HepG2 (cell line): ENCODE measurements around the gene CCBE1. TPM values are rescaled to one million over a fixed set of nuclear protein-coding genes. Genes with fewer than 3 reads are reported as not detected.

ENCODE experiments used
- ATAC-seq: fragments of 200-7000 bp; cut with Tn5 transposase; 3 replicates; pipeline ENCODE4 v1.9.1; 2020; ENCODE audit warnings: mild to moderate bottlenecking, moderate library complexity
- BruUV-seq: library from RNA; stranded (reverse); fragments of 400-500 nt; replicated peaks from 2 replicates; lab custom pipeline; 2021; lab: Mats Ljungman, UMichigan
- CTCF ChIA-PET: fragments of 300-600 bp; formaldehyde crosslinking; extraction: SDS; loops from one replicate; lab custom pipeline; 2021; ENCODE audit warnings: low total read pairs, inconsistent platforms, low intra/inter-chr PET ratio; lab: Yijun Ruan, JAX
- POLR2A ChIA-PET: fragments of 350-600 bp; sonication (Branson Sonifier 250); formaldehyde crosslinking; loops from one replicate; lab custom pipeline; 2020; ENCODE audit warnings: antibody characterized with exemption, inconsistent platforms; lab: Yijun Ruan, JAX
- DNase-seq: peaks from one replicate; pipeline ENCODE4 v3.0.0-alpha.2; 2015; ENCODE audit warnings: low spot score
- FAIRE-seq: peaks from 3 replicates; lab custom pipeline; 2011; peaks lifted over from hg19 to GRCh38; lab: Jason Lieb, UNC
- H2AFZ ChIP-seq: one replicate; pipeline ENCODE4 v1.6.1; 2011; ENCODE audit warnings: low read length, inconsistent platforms
- H3K27ac ChIP-seq: fragments of 300-600 bp; 3 replicates; pipeline ENCODE4 v1.8.0; 2011; ENCODE audit warnings: mixed run types, mild to moderate bottlenecking, mixed read lengths, low read length, inconsistent platforms; ENCODE audit not compliant: insufficient read depth; ENCODE audit errors: extremely low read length
- H3K27me3 ChIP-seq, 2 experiments: fragments of 200-600 bp in 1 of 2; 2 replicates in 1 of 2; 3 replicates in 1 of 2; pipeline versions ENCODE4 v1.6.0 to v1.8.0; 2011; ENCODE audit warnings: low read length in 2 of 2, mild to moderate bottlenecking in 2 of 2, moderate library complexity in 2 of 2, inconsistent platforms in 1 of 2; ENCODE audit not compliant: insufficient read depth in 2 of 2, control insufficient read depth in 1 of 2
- H3K36me3 ChIP-seq, 2 experiments: fragments of 200-600 bp in 1 of 2; replicated peaks in 1 of 2; 2 replicates in 1 of 2; 3 replicates in 1 of 2; pipeline versions ENCODE4 v1.5.1 to v1.8.0; 2011; ENCODE audit warnings: low read length in 2 of 2, inconsistent platforms in 1 of 2; ENCODE audit not compliant: insufficient read depth in 2 of 2, control insufficient read depth in 1 of 2
- H3K4me1 ChIP-seq: 2 replicates; pipeline ENCODE4 v1.5.1; 2012; ENCODE audit warnings: low read length, inconsistent platforms; ENCODE audit not compliant: insufficient read depth
- H3K4me2 ChIP-seq: 2 replicates; pipeline ENCODE4 v1.6.0; 2011; ENCODE audit warnings: low read depth, low read length, inconsistent platforms
- H3K4me3 ChIP-seq, 3 experiments: fragments of 200-600 bp in 1 of 3; sonication (generic), shearing (Covaris generic) in 1 of 3; replicated peaks in 1 of 3; 2 replicates each; pipeline ENCODE4 v1.5.1; 2011 to 2016; ENCODE audit warnings: low read length in 3 of 3, inconsistent platforms in 2 of 3, low read depth in 2 of 3, mild to moderate bottlenecking in 2 of 3, control low read depth in 1 of 3, mixed read lengths in 1 of 3; ENCODE audit not compliant: insufficient read depth in 1 of 3
- H3K79me2 ChIP-seq: one replicate; pipeline ENCODE4 v1.6.1; 2011; ENCODE audit warnings: low read length, inconsistent platforms; ENCODE audit not compliant: insufficient read depth
- H3K9ac ChIP-seq: 2 replicates; pipeline ENCODE4 v1.6.0; 2011; ENCODE audit warnings: mild to moderate bottlenecking, low read depth, low read length, inconsistent platforms; ENCODE audit not compliant: insufficient read depth
- H3K9me3 ChIP-seq: 2 replicates; pipeline ENCODE4 v1.5.1; 2012; ENCODE audit warnings: mild to moderate bottlenecking, low read length
- H4K20me1 ChIP-seq: 2 replicates; pipeline ENCODE4 v1.6.0; 2011; ENCODE audit warnings: inconsistent platforms, mild to moderate bottlenecking, low read length, moderate library complexity; ENCODE audit not compliant: insufficient read depth
- KLF9 ChIP-seq: IDR thresholded peaks from 2 replicates; pipeline ENCODE4 v1.6.1; 2016; ENCODE audit warnings: low read depth
- RELA ChIP-seq: sonication (generic); formaldehyde crosslinking; IDR thresholded peaks from 2 replicates; pipeline ENCODE4 v1.4.0; 2020; ENCODE audit warnings: missing genetic modification reagents
- SP5 ChIP-seq: IDR thresholded peaks from 2 replicates; pipeline ENCODE4 v1.6.1; 2016; ENCODE audit warnings: low read depth, borderline replicate concordance
- ZBTB20 ChIP-seq: sonication (generic); formaldehyde crosslinking; IDR thresholded peaks from 2 replicates; pipeline ENCODE4 v1.8.1; 2023; ENCODE audit warnings: missing genetic modification reagents, low read depth, mild to moderate bottlenecking, borderline replicate concordance
- ZMAT3 ChIP-seq: sonication (generic); formaldehyde crosslinking; conservative IDR thresholded peaks from 2 replicates; pipeline ENCODE4 v1.7.0; 2021; ENCODE audit warnings: missing genetic modification reagents
- ZNF446 ChIP-seq: sonication (generic); formaldehyde crosslinking; IDR thresholded peaks from 2 replicates; pipeline ENCODE4 v1.5.0; 2020; ENCODE audit warnings: mild to moderate bottlenecking, missing genetic modification reagents
- ZNF749 ChIP-seq: sonication (generic); formaldehyde crosslinking; IDR thresholded peaks from 2 replicates; pipeline ENCODE4 v1.8.0; 2022; ENCODE audit warnings: mild to moderate bottlenecking, missing genetic modification reagents, moderate library complexity, borderline replicate concordance
- ZNF775 ChIP-seq: sonication (generic); formaldehyde crosslinking; IDR thresholded peaks from 2 replicates; pipeline ENCODE4 v1.4.0; 2020; ENCODE audit warnings: missing genetic modification reagents, mild to moderate bottlenecking, moderate library complexity, borderline replicate concordance
- WGBS: methylation state at CpG from one replicate; pipeline ENCODE4 v1.1.6; 2017; ENCODE audit warnings: low lambda C conversion rate; 5-methylcytosine and 5-hydroxymethylcytosine counted together
- in situ Hi-C: cut with HindIII; loops from 2 replicates; pipeline ENCODE4 v1.10.0; 2017; ENCODE audit warnings: low pct_unique_long_range_greater_than_20kb; ENCODE audit not compliant: extremely low pct_ligation_motif_present
- intact Hi-C: fragments of 100-400 bp; cut with micrococcal nuclease; formaldehyde crosslinking; loops from one replicate; pipeline ENCODE4 v1.10.0; 2022; ENCODE audit not compliant: unreplicated experiment
- polyA plus RNA-seq, 8 experiments: library from polyadenylated mRNA; depleted of rRNA in 3 of 8; stranded (reverse) in 7 of 8; unstranded in 1 of 8; fragments of >200 nt; fragmentation: Illumina TruSeq in 4 of 8; extraction: Trizol in 4 of 8; gene quantifications; 2 replicates each; pipeline versions ENCODE4 v1.2.1 to v1.2.3, GENCODE V29; 2011 to 2016; ENCODE audit warnings: low read depth in 4 of 8, missing spikeins in 1 of 8, mixed read lengths in 1 of 8; ENCODE audit not compliant: insufficient read depth in 1 of 8
- total RNA-seq, 5 experiments: library from RNA; depleted of rRNA; stranded (reverse); fragments of >200 nt; fragmentation: Illumina TruSeq; extraction: Trizol; gene quantifications; 2 replicates each; pipeline ENCODE4 v1.2.3, GENCODE V29; 2016; ENCODE audit warnings: low read depth in 1 of 5
- TF ChIP-seq, protein P1 (sequence below): sonication (generic); formaldehyde crosslinking; IDR thresholded peaks from 2 replicates; pipeline ENCODE4 v1.4.0; 2020; ENCODE audit warnings: low read depth, mild to moderate bottlenecking, missing genetic modification reagents
- TF ChIP-seq, protein P2 (sequence below): sonication (generic); formaldehyde crosslinking; IDR thresholded peaks from 2 replicates; pipeline ENCODE4 v1.5.1; 2020; ENCODE audit warnings: mild to moderate bottlenecking, missing genetic modification reagents, borderline replicate concordance
- TF ChIP-seq, protein P3 (sequence below): sonication (generic); formaldehyde crosslinking; IDR thresholded peaks from 2 replicates; pipeline ENCODE4 v1.4.0; 2020; ENCODE audit warnings: missing genetic modification reagents, borderline replicate concordance

CCBE1 gene
- total and polyA plus RNA-seq, 2 of the 13 experiments (the other 11 are each of a cell fraction or from before 2014, with no cell fraction given), result not detected

DNA sequence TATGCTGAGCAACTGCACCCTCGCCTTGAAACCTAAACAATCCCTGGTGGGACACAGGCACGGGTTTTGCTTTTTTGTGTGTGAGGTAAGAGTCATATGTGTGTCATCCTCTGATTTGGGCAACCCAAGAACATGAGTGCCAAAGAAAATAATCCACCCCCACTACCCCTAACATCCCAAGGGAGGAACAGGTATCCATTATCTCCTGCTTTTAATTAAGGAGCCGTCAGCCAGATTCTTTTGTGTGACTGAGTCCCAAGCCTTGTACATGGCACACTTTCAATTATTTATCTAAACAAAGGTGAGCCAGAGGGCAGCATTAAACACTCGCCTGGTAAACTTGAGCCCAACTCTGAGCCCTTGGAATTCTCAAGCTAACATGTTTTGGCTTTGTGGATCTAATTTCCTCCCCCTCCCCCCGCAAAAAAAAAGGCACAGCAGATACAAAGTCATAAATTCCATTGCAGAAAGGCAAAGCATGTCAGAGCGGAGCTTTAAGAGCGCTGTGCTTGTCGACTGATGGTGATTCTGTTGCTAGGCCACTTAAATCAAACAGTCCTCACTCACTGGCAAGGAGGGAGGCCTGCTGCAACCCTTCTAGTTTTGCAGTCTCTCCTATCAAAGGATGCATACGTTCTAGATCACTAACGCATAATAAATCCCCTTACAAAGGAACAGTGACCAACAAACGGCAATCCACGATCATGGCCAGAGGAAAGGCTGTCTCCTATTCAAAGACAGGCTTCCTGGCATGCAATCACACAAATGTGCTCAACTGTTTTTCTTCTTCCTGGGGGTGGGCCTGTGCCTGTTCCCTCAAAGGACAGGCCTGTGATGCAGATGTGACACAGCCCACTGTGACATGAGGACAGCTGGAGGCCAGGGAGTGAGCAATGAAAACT is 194.7 kb downstream of the CCBE1 start:
- Histone ChIP-seq H3K36me3 (no peaks in the 10 kb centered on the region), H3K9me3 (no peaks in the 10 kb centered on the region), H3K4me1 (no peaks in the 10 kb centered on the region), H2AFZ (no peak overlapping the region), H4K20me1 (no peaks in the 10 kb centered on the region), H3K4me2 (no peak overlapping the region), H3K4me3 (no peak overlapping the region), H3K27ac (no peak overlapping the region), H3K27me3 (peaks cover 0 to 2% of the 10 kb centered on the region in 2 experiments; a peak in 1 of 5 replicates), H3K79me2 (no peaks in the 10 kb centered on the region), H3K9ac (no peak overlapping the region)
- intact Hi-C loops, result no loop called here
- ATAC-seq, result no peak
- in situ Hi-C loops, result no loop called here
- no peak for FAIRE-seq
- CTCF ChIA-PET, result no interaction called here
- TF ChIP-seq, protein P1, sequence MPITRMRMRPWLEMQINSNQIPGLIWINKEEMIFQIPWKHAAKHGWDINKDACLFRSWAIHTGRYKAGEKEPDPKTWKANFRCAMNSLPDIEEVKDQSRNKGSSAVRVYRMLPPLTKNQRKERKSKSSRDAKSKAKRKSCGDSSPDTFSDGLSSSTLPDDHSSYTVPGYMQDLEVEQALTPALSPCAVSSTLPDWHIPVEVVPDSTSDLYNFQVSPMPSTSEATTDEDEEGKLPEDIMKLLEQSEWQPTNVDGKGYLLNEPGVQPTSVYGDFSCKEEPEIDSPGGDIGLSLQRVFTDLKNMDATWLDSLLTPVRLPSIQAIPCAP, result no peak
- no peak for TF ChIP-seq KLF9
- no peak for TF ChIP-seq ZNF749 (CRISPR knock-in tag)
- TF ChIP-seq ZBTB20, result no peak
- TF ChIP-seq ZMAT3 (CRISPR knock-in tag), result no peak
- no peak for TF ChIP-seq SP5 (CRISPR knock-in tag)
- no peak for TF ChIP-seq ZNF775 (CRISPR knock-in tag)
- no peak for TF ChIP-seq ZNF446 (CRISPR knock-in tag)
- TF ChIP-seq, protein P2, sequence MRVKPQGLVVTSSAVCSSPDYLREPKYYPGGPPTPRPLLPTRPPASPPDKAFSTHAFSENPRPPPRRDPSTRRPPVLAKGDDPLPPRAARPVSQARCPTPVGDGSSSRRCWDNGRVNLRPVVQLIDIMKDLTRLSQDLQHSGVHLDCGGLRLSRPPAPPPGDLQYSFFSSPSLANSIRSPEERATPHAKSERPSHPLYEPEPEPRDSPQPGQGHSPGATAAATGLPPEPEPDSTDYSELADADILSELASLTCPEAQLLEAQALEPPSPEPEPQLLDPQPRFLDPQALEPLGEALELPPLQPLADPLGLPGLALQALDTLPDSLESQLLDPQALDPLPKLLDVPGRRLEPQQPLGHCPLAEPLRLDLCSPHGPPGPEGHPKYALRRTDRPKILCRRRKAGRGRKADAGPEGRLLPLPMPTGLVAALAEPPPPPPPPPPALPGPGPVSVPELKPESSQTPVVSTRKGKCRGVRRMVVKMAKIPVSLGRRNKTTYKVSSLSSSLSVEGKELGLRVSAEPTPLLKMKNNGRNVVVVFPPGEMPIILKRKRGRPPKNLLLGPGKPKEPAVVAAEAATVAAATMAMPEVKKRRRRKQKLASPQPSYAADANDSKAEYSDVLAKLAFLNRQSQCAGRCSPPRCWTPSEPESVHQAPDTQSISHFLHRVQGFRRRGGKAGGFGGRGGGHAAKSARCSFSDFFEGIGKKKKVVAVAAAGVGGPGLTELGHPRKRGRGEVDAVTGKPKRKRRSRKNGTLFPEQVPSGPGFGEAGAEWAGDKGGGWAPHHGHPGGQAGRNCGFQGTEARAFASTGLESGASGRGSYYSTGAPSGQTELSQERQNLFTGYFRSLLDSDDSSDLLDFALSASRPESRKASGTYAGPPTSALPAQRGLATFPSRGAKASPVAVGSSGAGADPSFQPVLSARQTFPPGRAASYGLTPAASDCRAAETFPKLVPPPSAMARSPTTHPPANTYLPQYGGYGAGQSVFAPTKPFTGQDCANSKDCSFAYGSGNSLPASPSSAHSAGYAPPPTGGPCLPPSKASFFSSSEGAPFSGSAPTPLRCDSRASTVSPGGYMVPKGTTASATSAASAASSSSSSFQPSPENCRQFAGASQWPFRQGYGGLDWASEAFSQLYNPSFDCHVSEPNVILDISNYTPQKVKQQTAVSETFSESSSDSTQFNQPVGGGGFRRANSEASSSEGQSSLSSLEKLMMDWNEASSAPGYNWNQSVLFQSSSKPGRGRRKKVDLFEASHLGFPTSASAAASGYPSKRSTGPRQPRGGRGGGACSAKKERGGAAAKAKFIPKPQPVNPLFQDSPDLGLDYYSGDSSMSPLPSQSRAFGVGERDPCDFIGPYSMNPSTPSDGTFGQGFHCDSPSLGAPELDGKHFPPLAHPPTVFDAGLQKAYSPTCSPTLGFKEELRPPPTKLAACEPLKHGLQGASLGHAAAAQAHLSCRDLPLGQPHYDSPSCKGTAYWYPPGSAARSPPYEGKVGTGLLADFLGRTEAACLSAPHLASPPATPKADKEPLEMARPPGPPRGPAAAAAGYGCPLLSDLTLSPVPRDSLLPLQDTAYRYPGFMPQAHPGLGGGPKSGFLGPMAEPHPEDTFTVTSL, result no peak
- no peak for TF ChIP-seq RELA (CRISPR knock-in tag)
- TF ChIP-seq, protein P3, sequence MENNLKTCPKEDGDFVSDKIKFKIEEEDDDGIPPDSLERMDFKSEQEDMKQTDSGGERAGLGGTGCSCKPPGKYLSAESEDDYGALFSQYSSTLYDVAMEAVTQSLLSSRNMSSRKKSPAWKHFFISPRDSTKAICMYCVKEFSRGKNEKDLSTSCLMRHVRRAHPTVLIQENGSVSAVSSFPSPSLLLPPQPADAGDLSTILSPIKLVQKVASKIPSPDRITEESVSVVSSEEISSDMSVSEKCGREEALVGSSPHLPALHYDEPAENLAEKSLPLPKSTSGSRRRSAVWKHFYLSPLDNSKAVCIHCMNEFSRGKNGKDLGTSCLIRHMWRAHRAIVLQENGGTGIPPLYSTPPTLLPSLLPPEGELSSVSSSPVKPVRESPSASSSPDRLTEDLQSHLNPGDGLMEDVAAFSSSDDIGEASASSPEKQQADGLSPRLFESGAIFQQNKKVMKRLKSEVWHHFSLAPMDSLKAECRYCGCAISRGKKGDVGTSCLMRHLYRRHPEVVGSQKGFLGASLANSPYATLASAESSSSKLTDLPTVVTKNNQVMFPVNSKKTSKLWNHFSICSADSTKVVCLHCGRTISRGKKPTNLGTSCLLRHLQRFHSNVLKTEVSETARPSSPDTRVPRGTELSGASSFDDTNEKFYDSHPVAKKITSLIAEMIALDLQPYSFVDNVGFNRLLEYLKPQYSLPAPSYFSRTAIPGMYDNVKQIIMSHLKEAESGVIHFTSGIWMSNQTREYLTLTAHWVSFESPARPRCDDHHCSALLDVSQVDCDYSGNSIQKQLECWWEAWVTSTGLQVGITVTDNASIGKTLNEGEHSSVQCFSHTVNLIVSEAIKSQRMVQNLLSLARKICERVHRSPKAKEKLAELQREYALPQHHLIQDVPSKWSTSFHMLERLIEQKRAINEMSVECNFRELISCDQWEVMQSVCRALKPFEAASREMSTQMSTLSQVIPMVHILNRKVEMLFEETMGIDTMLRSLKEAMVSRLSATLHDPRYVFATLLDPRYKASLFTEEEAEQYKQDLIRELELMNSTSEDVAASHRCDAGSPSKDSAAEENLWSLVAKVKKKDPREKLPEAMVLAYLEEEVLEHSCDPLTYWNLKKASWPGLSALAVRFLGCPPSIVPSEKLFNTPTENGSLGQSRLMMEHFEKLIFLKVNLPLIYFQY (CRISPR knock-in tag), result no peak
- POLR2A ChIA-PET, result no interaction called here
- 55% methylated on average over 11 of the region's 12 CpGs for WGBS
- no TSS peak for BruUV-seq
- DNase-seq, result no peak
